Measurements from ENCODE around the gene PHF21A. TPM values are rescaled to one million over a fixed set of nuclear protein-coding genes. Genes with fewer than 3 reads are reported as not detected.
A peak's percentile ranks its signal among the peaks of the same experiment; 100 is the strongest.
"Not testable (repeated sequence)": the region's sequence is repeated elsewhere in the genome, so short reads cannot be mapped to it uniquely, and the experiment has no call there.

Gene PHF21A
- total RNA-seq, 2 donors from 2014 or later: 27.6 to 35.5 TPM

GRCh38 chr11:45905095-45905494, 216.2 kb downstream of the PHF21A start:
- H3K27me3 ChIP-seq: no peaks in the 10 kb centered on the region
- H3K4me3 ChIP-seq: no peak overlapping the region
- H3K9me3 ChIP-seq: no peaks in the 10 kb centered on the region
- H3K4me1 ChIP-seq: peaks cover 0 to 13% of the 10 kb centered on the region in 2 donors
- peaks cover 6% of the 10 kb centered on the region for H3K36me3 ChIP-seq
- no peak for TF ChIP-seq CTCF (IDR thresholded peaks at IDR 0.05)
- H3K27ac ChIP-seq: no peak overlapping the region
- no peak for DNase-seq (ENCODE audit: low spot score)

- Histone ChIP-seq H3K36me3 (peaks cover under 1% of the 10 kb centered on the region), H3K9me3 (no peaks in the 10 kb centered on the region), H3K27ac (no peak overlapping the region), H3K4me1 (peaks cover 0 to 17% of the 10 kb centered on the region in 2 donors), H3K4me3 (no peak overlapping the region), H3K27me3 (no peaks in the 10 kb centered on the region)
- no peak for DNase-seq (ENCODE audit: low spot score)
- TF ChIP-seq CTCF (IDR thresholded peaks at IDR 0.05): no peak
Measured at GRCh38 chr11:45904309-45904915, 216.8 kb downstream of the PHF21A start.

GRCh38 chr11:45902452-45903380, 218.5 kb downstream of the PHF21A start:
- Histone ChIP-seq H3K27me3 (no peaks in the 10 kb centered on the region), H3K4me1 (peaks cover 0 to 25% of the 10 kb centered on the region in 2 donors), H3K4me3 (no peak overlapping the region), H3K9me3 (no peaks in the 10 kb centered on the region), H3K27ac (no peak overlapping the region), H3K36me3 (no peaks in the 10 kb centered on the region)
- TF ChIP-seq CTCF (IDR thresholded peaks at IDR 0.05): no peak
- DNase-seq (ENCODE audit: low spot score): no peak

GRCh38 chr11:45901626-45902025, 219.6 kb downstream of the PHF21A start:
- H3K27me3 ChIP-seq: no peaks in the 10 kb centered on the region
- no peak overlapping the region for H3K27ac ChIP-seq
- DNase-seq (ENCODE audit: low spot score): no peak
- TF ChIP-seq CTCF (IDR thresholded peaks at IDR 0.05): no peak
- H3K4me1 ChIP-seq: peaks cover 0 to 25% of the 10 kb centered on the region in 2 donors
- no peaks in the 10 kb centered on the region for H3K36me3 ChIP-seq
- no peak overlapping the region for H3K4me3 ChIP-seq
- H3K9me3 ChIP-seq: no peaks in the 10 kb centered on the region

- Histone ChIP-seq H3K36me3 (no peaks in the 10 kb centered on the region), H3K27me3 (no peaks in the 10 kb centered on the region), H3K9me3 (no peaks in the 10 kb centered on the region), H3K27ac (peak overlapping the region in 1 of 2 donors; percentile 48), H3K4me1 (peaks cover 0 to 25% of the 10 kb centered on the region in 2 donors), H3K4me3 (peak overlapping the region; percentile 45 to 59)
- no peak for TF ChIP-seq CTCF (IDR thresholded peaks at IDR 0.05)
- DNase-seq (ENCODE audit: low spot score): no peak
Measured at GRCh38 chr11:45900916-45901617, 220.2 kb downstream of the PHF21A start.

GRCh38 chr11:45900175-45900800, 221.0 kb downstream of the PHF21A start:
- H3K27ac ChIP-seq: peak overlapping the region in 1 of 2 donors; percentile 48
- peak overlapping the region; percentile 45 to 59 for H3K4me3 ChIP-seq
- not testable (repeated sequence) for H3K9me3 ChIP-seq; DNase-seq (ENCODE audit: low spot score); H3K36me3 ChIP-seq; H3K27me3 ChIP-seq
- H3K4me1 ChIP-seq: peaks cover 0 to 25% of the 10 kb centered on the region in 2 donors

Measured in right atrium auricular region (tissue), 2 donors.